NT2/D1 (cell line): ENCODE measurements around the gene FMO3.

Experiments used
- DNase-seq: peaks from one replicate; pipeline ENCODE4 v3.0.0-alpha.2; 2011; ENCODE audit warnings: low read depth, low spot score
- H3K27me3 ChIP-seq: 2 replicates; pipeline ENCODE4 v1.6.0; 2011; ENCODE audit warnings: mild to moderate bottlenecking; ENCODE audit not compliant: insufficient read length, insufficient read depth
- H3K36me3 ChIP-seq: 2 replicates; pipeline ENCODE4 v1.6.1; 2011; ENCODE audit warnings: mild to moderate bottlenecking, low read length, mixed read lengths; ENCODE audit not compliant: insufficient read depth, insufficient read length
- H3K4me1 ChIP-seq: 2 replicates; pipeline ENCODE4 v1.5.1; 2011; ENCODE audit not compliant: insufficient read depth, insufficient read length
- H3K4me3 ChIP-seq: 2 replicates; pipeline ENCODE4 v1.5.1; 2011; ENCODE audit warnings: low read depth; ENCODE audit not compliant: insufficient read length
- H3K9ac ChIP-seq: 2 replicates; pipeline ENCODE4 v1.6.0; 2011; ENCODE audit warnings: low read depth; ENCODE audit not compliant: insufficient read length
- H3K9me3 ChIP-seq: 2 replicates; pipeline ENCODE4 v1.5.1; 2011; ENCODE audit warnings: mild to moderate bottlenecking, low read length; ENCODE audit not compliant: insufficient read depth
- SUZ12 ChIP-seq: IDR thresholded peaks from 2 replicates; pipeline ENCODE4 v1.6.1; 2011; ENCODE audit not compliant: insufficient read length, insufficient read depth; ENCODE audit errors: extremely low read depth
- YY1 ChIP-seq: IDR thresholded peaks from 2 replicates; pipeline ENCODE4 v1.6.1; 2011; ENCODE audit not compliant: insufficient read length, insufficient read depth
- ZNF274 ChIP-seq: IDR thresholded peaks from 2 replicates; pipeline ENCODE4 v1.6.1; 2011; ENCODE audit warnings: mild to moderate bottlenecking, low read depth, low read length

The FMO3 gene

DNA sequence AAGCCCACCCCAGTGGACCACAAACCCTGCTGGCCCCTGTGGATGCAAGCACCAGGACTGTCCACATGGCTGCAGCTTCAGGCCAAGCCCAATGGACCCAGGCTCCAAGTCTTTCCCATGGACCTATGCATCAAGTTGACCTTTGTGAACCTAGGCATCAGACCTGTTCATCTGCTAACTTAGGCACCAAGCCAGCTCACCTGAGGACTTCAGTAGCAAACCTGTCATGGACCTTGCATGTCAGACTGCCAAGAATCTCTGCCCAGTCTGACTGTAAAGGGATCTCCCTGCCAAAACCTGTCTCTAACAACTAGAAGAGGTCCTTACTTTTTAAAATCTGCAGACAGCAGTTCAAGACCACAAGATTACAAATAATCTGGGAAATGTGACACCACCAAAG lies 37.8 kb downstream of the FMO3 start:
- no peaks in the 10 kb centered on the region for H3K36me3 ChIP-seq
- no peaks in the 10 kb centered on the region for H3K27me3 ChIP-seq
- H3K9me3 ChIP-seq: no peaks in the 10 kb centered on the region
- H3K4me3 ChIP-seq: no peak overlapping the region
- no peaks in the 10 kb centered on the region for H3K4me1 ChIP-seq
- DNase-seq: no peak
- H3K9ac ChIP-seq: no peak overlapping the region
- TF ChIP-seq ZNF274 (no peak), SUZ12 (no peak), YY1 (no peak)

DNA sequence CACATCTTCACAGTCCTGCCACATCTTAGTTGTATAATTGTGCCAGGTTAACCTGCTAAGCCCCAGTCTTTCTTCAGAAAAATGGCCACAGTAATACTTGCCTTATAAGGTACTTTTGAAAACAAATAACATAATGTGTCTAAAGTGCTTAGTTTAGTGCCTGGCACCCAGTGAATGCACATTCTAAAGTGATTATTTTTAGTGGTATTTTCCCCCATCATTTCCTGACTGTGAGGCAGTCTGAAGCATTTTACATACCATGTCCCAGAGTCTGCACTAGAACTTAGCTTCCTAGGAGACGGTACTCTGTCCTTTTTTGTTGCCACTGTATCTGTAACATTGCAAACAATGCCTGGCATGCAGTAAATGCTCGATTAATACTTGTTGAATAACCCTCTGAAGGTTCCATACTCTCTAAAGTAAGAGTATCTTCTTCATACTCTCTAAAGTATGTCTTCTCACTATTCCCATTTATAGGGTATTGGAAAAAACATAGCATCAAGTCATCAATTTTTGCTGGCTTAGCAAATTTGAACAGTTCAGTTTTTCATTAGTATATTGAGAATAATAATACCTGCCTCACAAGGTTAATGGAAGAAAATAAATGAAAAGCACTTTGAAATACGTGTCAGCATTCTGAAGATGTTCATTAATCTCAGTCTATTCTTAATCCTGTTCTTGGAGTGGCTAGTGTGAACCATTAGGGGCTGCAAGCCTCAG lies 43.7 kb downstream of the FMO3 start:
- Histone ChIP-seq H3K9me3 (no peaks in the 10 kb centered on the region), H3K4me3 (no peak overlapping the region), H3K36me3 (no peaks in the 10 kb centered on the region), H3K27me3 (no peaks in the 10 kb centered on the region), H3K9ac (no peak overlapping the region), H3K4me1 (no peaks in the 10 kb centered on the region)
- TF ChIP-seq ZNF274: no peak
- no peak for TF ChIP-seq SUZ12
- no peak for TF ChIP-seq YY1
- DNase-seq: no peak

DNA sequence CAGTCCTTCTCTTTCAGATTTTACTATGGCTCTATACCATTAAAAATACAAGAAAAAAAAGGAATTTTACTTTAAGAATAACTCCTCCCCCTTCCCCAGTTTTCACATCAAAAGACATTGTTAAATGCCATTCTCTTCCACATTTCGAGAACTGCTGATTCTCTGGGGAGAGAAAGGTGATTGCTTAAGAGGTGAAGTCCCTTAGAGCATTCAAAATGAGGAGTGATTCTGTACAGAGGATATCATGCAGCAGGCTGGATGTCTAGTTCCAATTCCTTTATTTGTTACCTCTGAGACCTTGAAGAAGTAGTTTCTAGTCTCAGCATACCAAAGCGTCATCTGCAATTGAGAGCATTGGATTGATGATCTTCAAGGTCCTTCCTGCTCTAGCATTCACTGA lies 46.9 kb downstream of the FMO3 start:
- Histone ChIP-seq H3K36me3 (no peaks in the 10 kb centered on the region), H3K9ac (no peak overlapping the region), H3K4me3 (no peak overlapping the region), H3K9me3 (no peaks in the 10 kb centered on the region), H3K27me3 (no peaks in the 10 kb centered on the region), H3K4me1 (no peaks in the 10 kb centered on the region)
- TF ChIP-seq SUZ12 (no peak), ZNF274 (no peak), YY1 (no peak)
- DNase-seq: no peak

DNA sequence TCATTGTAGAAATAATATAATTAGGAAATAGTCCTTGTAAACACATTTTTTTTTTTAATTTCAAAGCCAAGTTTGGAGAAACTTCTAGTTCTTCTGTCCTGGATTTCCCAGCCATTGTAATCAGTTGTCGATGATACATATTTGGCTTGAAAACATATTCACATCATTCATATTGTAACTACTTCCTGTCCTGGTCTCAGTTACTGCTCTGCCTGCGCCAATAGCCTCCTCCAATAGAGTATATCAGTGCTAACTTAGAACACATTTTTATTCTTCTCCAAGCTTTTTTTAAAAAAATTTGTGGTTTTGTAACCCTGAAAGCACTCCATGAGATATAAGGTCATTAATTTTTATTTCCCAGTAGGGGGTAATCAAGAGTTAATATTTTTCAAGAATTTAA lies 48.3 kb downstream of the FMO3 start:
- H3K36me3 ChIP-seq: no peaks in the 10 kb centered on the region
- H3K9me3 ChIP-seq: no peaks in the 10 kb centered on the region
- H3K4me1 ChIP-seq: no peaks in the 10 kb centered on the region
- H3K9ac ChIP-seq: no peak overlapping the region
- DNase-seq: no peak
- H3K4me3 ChIP-seq: no peak overlapping the region
- no peak for TF ChIP-seq ZNF274
- H3K27me3 ChIP-seq: no peaks in the 10 kb centered on the region

DNA sequence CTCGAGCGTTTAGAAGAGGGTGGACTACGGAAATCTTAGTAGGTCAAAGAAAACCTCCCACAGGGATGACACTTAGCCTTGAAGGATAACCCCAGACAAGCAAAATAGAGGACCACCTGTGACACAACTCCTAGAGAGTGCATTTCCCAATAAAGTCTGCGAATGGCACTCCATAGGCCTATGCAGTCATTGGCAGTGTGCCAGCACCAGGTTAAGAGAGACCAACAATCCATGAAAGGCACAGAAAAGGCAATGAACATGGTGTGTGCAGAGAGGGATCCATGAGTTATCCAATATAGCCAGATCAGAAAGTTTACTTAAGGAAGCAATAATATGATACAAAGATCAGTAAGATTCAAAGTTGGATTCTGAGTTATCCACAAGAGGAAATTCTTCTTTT lies 49.2 kb downstream of the FMO3 start:
- no peak for DNase-seq
- Histone ChIP-seq H3K9ac (no peak overlapping the region), H3K27me3 (no peaks in the 10 kb centered on the region), H3K4me3 (no peak overlapping the region), H3K4me1 (no peaks in the 10 kb centered on the region), H3K36me3 (no peaks in the 10 kb centered on the region), H3K9me3 (no peaks in the 10 kb centered on the region)
- TF ChIP-seq ZNF274 (no peak), YY1 (no peak), SUZ12 (no peak)

DNA sequence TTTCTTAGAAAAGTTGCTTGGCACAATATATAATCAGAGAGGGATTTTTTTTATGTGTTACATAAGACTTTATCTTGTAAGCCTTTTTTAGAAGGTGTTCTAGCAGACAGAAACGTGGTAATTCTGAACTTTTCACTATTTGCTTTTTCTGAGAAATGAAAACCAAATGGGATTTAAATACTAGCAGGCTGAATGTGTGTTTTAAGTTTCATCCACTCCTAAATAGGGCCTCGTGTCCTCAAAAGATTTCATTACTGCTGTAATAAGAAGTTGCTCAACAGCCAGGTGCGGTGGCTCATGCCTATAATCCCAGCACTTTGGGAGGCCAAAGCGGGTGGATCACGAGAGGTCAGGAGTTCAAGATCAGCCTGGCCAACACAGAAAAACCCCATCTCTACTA lies 49.7 kb downstream of the FMO3 start:
- Histone ChIP-seq H3K27me3 (no peaks in the 10 kb centered on the region), H3K9me3 (no peaks in the 10 kb centered on the region), H3K4me1 (no peaks in the 10 kb centered on the region), H3K9ac (no peak overlapping the region), H3K36me3 (no peaks in the 10 kb centered on the region), H3K4me3 (no peak overlapping the region)
- TF ChIP-seq ZNF274 (no peak), YY1 (no peak), SUZ12 (no peak)
- no peak for DNase-seq

DNA sequence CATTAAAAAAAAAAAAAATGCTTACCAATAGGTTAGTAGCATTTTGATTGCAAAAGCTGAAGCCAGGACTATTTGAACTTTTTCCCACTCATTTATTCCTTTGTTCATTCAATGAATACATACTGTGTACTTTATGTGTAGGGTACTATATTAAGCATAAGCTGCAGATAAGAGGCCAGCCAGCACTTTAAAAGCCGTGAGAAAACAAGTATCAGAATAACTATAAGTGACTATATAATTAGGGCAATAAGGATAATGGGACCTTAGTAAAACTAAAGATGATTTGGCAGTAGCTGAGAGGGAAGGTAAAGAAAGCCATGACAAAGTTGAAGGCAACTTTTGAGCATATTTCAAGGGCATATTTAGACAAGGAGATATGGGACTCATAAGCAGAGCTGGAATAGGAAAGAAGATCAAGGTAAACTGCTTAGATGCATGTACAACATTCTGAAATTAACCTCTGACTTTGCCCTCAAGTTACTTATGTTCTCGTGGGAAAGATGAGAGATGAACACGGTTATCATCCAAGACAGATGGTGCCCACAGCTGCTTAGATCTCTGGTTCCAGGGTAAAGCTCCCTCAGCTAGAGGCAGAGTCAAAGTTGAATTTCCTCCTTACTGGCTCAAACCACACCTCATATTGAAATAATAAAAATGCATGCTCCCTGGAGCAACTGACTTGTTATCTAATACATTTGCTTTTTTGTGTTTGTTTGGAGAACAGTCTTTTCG lies 50.4 kb downstream of the FMO3 start:
- Histone ChIP-seq H3K9me3 (no peaks in the 10 kb centered on the region), H3K4me3 (no peak overlapping the region), H3K36me3 (no peaks in the 10 kb centered on the region), H3K27me3 (no peaks in the 10 kb centered on the region), H3K9ac (no peak overlapping the region), H3K4me1 (no peaks in the 10 kb centered on the region)
- TF ChIP-seq YY1 (no peak), SUZ12 (no peak), ZNF274 (no peak)
- no peak for DNase-seq
